Neuronal stem cell (in vitro differentiated cells): ENCODE results near the gene NCF4.

ENCODE experiments used
- DNase-seq: peaks from one replicate; pipeline ENCODE4 v3.0.0-alpha.2; 2013; ENCODE audit warnings: low spot score
- H2AFZ ChIP-seq: one replicate; pipeline ENCODE4 v1.6.1; 2013; ENCODE audit warnings: mild to moderate bottlenecking, low read length, inconsistent platforms
- H2AK5ac ChIP-seq: 2 replicates; pipeline ENCODE4 v1.6.1; 2013; ENCODE audit warnings: low read depth, mild to moderate bottlenecking, inconsistent platforms, low read length, moderate library complexity, mixed read lengths
- H2BK120ac ChIP-seq: 2 replicates; pipeline ENCODE4 v1.6.1; 2013; ENCODE audit warnings: low read depth, mild to moderate bottlenecking, inconsistent platforms, low read length, moderate library complexity, mixed read lengths
- H2BK12ac ChIP-seq: one replicate; pipeline ENCODE4 v1.6.1; 2013; ENCODE audit warnings: low read length, inconsistent platforms
- H2BK15ac ChIP-seq: 2 replicates; pipeline ENCODE4 v1.6.1; 2013; ENCODE audit warnings: mild to moderate bottlenecking, low read length, inconsistent platforms, mixed read lengths
- H2BK5ac ChIP-seq: one replicate; pipeline ENCODE4 v1.6.1; 2013; ENCODE audit warnings: inconsistent platforms, mild to moderate bottlenecking, low read length, moderate library complexity
- H3K14ac ChIP-seq: one replicate; pipeline ENCODE4 v1.6.1; 2013; ENCODE audit warnings: low read length, inconsistent platforms
- H3K18ac ChIP-seq: 2 replicates; pipeline ENCODE4 v1.6.1; 2013; ENCODE audit warnings: low read length, inconsistent platforms
- H3K23ac ChIP-seq: 2 replicates; pipeline ENCODE4 v1.6.1; 2013; ENCODE audit warnings: low read depth, mild to moderate bottlenecking, mixed read lengths, low read length, inconsistent platforms; ENCODE audit not compliant: poor library complexity
- H3K27ac ChIP-seq: replicated peaks from 3 replicates; pipeline ENCODE4 v1.5.1; 2013; ENCODE audit warnings: low read length, inconsistent platforms
- H3K27me3 ChIP-seq, 3 experiments: 2 replicates each; pipeline ENCODE4 v1.6.1; 2013; ENCODE audit warnings: low read length in 3 of 3, mild to moderate bottlenecking in 2 of 3, inconsistent platforms in 1 of 3, low read depth in 1 of 3, mixed read lengths in 1 of 3, moderate library complexity in 1 of 3; ENCODE audit not compliant: control insufficient read depth in 3 of 3, insufficient read depth in 3 of 3
- H3K36me3 ChIP-seq, 2 donors: replicated peaks in 1 of 2; 2 replicates each; pipeline ENCODE4 v1.6.1; 2013; ENCODE audit warnings: low read length in 2 of 2; ENCODE audit not compliant: control insufficient read depth in 2 of 2, insufficient read depth in 2 of 2
- H3K4ac ChIP-seq: 2 replicates; pipeline ENCODE4 v1.6.1; 2013; ENCODE audit warnings: inconsistent platforms, mild to moderate bottlenecking, low read length, moderate library complexity
- H3K4me1 ChIP-seq, 2 donors: 1 replicate in 1 of 2; 2 replicates in 1 of 2; pipeline ENCODE4 v1.6.1; 2013; ENCODE audit warnings: low read length in 2 of 2, low read depth in 1 of 2; ENCODE audit not compliant: control insufficient read depth in 2 of 2, insufficient read depth in 1 of 2
- H3K4me2 ChIP-seq: one replicate; pipeline ENCODE4 v1.6.1; 2013; ENCODE audit warnings: mild to moderate bottlenecking, low read length, inconsistent platforms; ENCODE audit not compliant: insufficient read depth, poor library complexity, severe bottlenecking
- H3K4me3 ChIP-seq, 2 donors: 2 replicates each; pipeline ENCODE4 v1.5.1; 2013; ENCODE audit warnings: low read length in 2 of 2, mild to moderate bottlenecking in 2 of 2, inconsistent platforms in 1 of 2, moderate library complexity in 1 of 2
- H3K79me1 ChIP-seq: one replicate; pipeline ENCODE4 v1.6.1; 2013; ENCODE audit warnings: low read depth, mild to moderate bottlenecking, inconsistent platforms, low read length, moderate library complexity
- H3K9ac ChIP-seq: one replicate; pipeline ENCODE4 v1.6.1; 2013; ENCODE audit warnings: mild to moderate bottlenecking, low read depth, low read length, inconsistent platforms; ENCODE audit not compliant: poor library complexity
- H3K9me3 ChIP-seq, 2 donors: replicated peaks in 1 of 2; 2 replicates each; pipeline versions ENCODE3 to v1.6.1; 2013; ENCODE audit warnings: low read length in 2 of 2, mild to moderate bottlenecking in 2 of 2, inconsistent platforms in 1 of 2, low read depth in 1 of 2, mixed read lengths in 1 of 2, moderate library complexity in 1 of 2; ENCODE audit not compliant: control insufficient read depth in 2 of 2, insufficient read depth in 1 of 2
- H4K8ac ChIP-seq: one replicate; pipeline ENCODE4 v1.6.1; 2013; ENCODE audit warnings: low read depth, mild to moderate bottlenecking, inconsistent platforms, low read length, moderate library complexity
- H4K91ac ChIP-seq: one replicate; pipeline ENCODE4 v1.6.1; 2013; ENCODE audit warnings: low read length, low read depth, mild to moderate bottlenecking, inconsistent platforms; ENCODE audit not compliant: poor library complexity
- WGBS, 2 donors: extraction: QIAGEN DNeasy Blood & Tissue Kit; methylation state at CpG; one replicate each; pipeline ENCODE4 v1.1.7; 2013; ENCODE audit warnings: missing lambda C conversion rate in 2 of 2, mixed read lengths in 1 of 2; ENCODE audit not compliant: insufficient read length in 2 of 2, insufficient replicate concordance in 1 of 2; ENCODE audit errors: extremely low coverage in 2 of 2; 5-methylcytosine and 5-hydroxymethylcytosine counted together

NCF4 gene

DNA sequence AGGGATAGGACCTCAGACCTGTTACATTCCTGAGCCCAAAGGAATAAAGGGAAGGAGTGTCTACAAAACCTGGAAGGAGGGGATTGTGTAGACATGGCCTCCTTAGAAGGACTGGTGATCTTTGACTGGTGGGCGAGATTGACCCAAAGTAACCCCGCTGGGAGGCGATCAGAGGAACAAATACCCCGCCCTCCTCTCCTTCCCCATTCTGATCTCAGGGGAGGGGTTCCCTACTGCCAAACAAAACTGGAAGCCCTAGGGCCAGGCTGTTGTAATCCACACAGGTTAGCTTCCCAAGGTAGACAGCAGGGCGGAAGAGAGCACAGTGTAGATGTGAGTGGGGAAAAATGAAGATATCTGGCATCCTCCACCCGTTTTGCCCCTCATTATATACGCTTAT lies 24.7 kb downstream of the NCF4 start:
- Histone ChIP-seq H3K4me1 (no peaks in the 10 kb centered on the region), H3K27ac (no peak overlapping the region), H2BK5ac (no peak overlapping the region), H2BK15ac (no peak overlapping the region), H3K23ac (no peak overlapping the region), H3K9me3 (peaks cover 0 to 2% of the 10 kb centered on the region in 2 donors), H3K14ac (no peak overlapping the region), H3K4me3 (no peak overlapping the region), H2BK120ac (no peak overlapping the region), H3K4me2 (no peak overlapping the region), H3K79me1 (no peaks in the 10 kb centered on the region), H3K36me3 (no peaks in the 10 kb centered on the region), H3K18ac (no peak overlapping the region), H4K91ac (no peak overlapping the region), H2AFZ (no peak overlapping the region), H2AK5ac (no peak overlapping the region), H4K8ac (no peak overlapping the region), H3K4ac (no peak overlapping the region), H2BK12ac (no peak overlapping the region), H3K27me3 (peaks cover 0 to 10% (median 0%) of the 10 kb centered on the region in 3 experiments), H3K9ac (no peak overlapping the region)
- DNase-seq = no peak
- no CpG with 5 or more reads among the region's 7 CpGs for WGBS, 2 donors

DNA sequence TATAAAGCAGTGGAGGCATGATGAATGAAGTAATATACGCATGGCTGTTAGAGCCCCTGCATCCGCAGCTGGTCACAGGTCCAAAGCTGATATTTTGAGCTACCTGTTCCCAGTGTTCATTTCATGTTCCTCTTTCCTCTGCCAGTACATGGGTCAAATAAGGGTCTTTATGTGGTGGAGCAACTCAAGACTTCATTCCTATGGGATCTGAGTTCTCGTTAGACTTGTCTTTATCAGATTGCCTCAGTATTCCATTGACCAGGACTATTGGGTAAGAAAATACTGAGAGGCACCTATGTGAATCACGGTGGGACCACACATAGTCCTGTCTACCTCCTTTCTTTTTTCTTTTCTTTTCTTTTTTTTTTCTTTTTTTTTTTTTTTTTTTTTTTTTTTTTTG lies 25.2 kb downstream of the NCF4 start:
- H2BK12ac ChIP-seq = no peak overlapping the region
- H2BK15ac ChIP-seq = no peak overlapping the region
- H2BK120ac ChIP-seq = no peak overlapping the region
- no peaks in the 10 kb centered on the region for H3K79me1 ChIP-seq
- H2AK5ac ChIP-seq = no peak overlapping the region
- H3K27ac ChIP-seq = no peak overlapping the region
- H4K8ac ChIP-seq = no peak overlapping the region
- no peaks in the 10 kb centered on the region for H3K36me3 ChIP-seq
- no CpG with 5 or more reads among the region's 4 CpGs for WGBS, 2 donors
- H3K4ac ChIP-seq = no peak overlapping the region
- H3K23ac ChIP-seq = no peak overlapping the region
- H3K4me2 ChIP-seq = no peak overlapping the region
- H3K27me3 ChIP-seq = peaks cover 0 to 10% (median 0%) of the 10 kb centered on the region in 3 experiments
- no peaks in the 10 kb centered on the region for H3K4me1 ChIP-seq
- H3K4me3 ChIP-seq = no peak overlapping the region
- H2BK5ac ChIP-seq = no peak overlapping the region
- H3K9ac ChIP-seq = no peak overlapping the region
- DNase-seq = no peak
- no peak overlapping the region for H3K14ac ChIP-seq
- no peak overlapping the region for H4K91ac ChIP-seq
- H3K18ac ChIP-seq = no peak overlapping the region
- H2AFZ ChIP-seq = no peak overlapping the region
- H3K9me3 ChIP-seq = peaks cover 0 to 2% of the 10 kb centered on the region in 2 donors

- no CpG with 5 or more reads among the region's 4 CpGs for WGBS, 2 donors
- Histone ChIP-seq H2BK5ac (no peak overlapping the region), H3K27me3 (peaks cover 0 to 13% (median 0%) of the 10 kb centered on the region in 3 experiments), H2AK5ac (no peak overlapping the region), H2AFZ (no peak overlapping the region), H2BK12ac (no peak overlapping the region), H4K8ac (no peak overlapping the region), H3K36me3 (no peaks in the 10 kb centered on the region), H3K14ac (no peak overlapping the region), H3K79me1 (no peaks in the 10 kb centered on the region), H2BK120ac (no peak overlapping the region), H3K4ac (no peak overlapping the region), H2BK15ac (no peak overlapping the region), H3K4me2 (no peak overlapping the region), H3K4me3 (no peak overlapping the region), H4K91ac (no peak overlapping the region), H3K27ac (no peak overlapping the region), H3K18ac (no peak overlapping the region), H3K9me3 (peaks cover 0 to 2% of the 10 kb centered on the region in 2 donors), H3K9ac (no peak overlapping the region), H3K23ac (no peak overlapping the region), H3K4me1 (no peaks in the 10 kb centered on the region)
- no peak for DNase-seq
Measured at GRCh38 chr22:36887162-36887561, 26.4 kb downstream of the NCF4 start.

GRCh38 chr22:36891646-36892045 lies 30.8 kb downstream of the NCF4 start:
- Histone ChIP-seq H3K36me3 (no peaks in the 10 kb centered on the region), H2AFZ (no peak overlapping the region), H3K27me3 (peaks cover 0 to 21% (median 0%) of the 10 kb centered on the region in 3 experiments), H3K9me3 (no peaks in the 10 kb centered on the region), H3K4me1 (no peaks in the 10 kb centered on the region), H3K9ac (no peak overlapping the region), H2BK120ac (no peak overlapping the region), H3K4me3 (no peak overlapping the region), H2BK5ac (no peak overlapping the region), H3K18ac (no peak overlapping the region), H3K14ac (no peak overlapping the region), H4K91ac (no peak overlapping the region), H2BK15ac (no peak overlapping the region), H3K4me2 (no peak overlapping the region), H3K4ac (no peak overlapping the region), H2BK12ac (no peak overlapping the region), H3K27ac (no peak overlapping the region), H2AK5ac (no peak overlapping the region), H3K23ac (no peak overlapping the region), H4K8ac (no peak overlapping the region), H3K79me1 (no peaks in the 10 kb centered on the region)
- no CpG with 5 or more reads among the region's 1 CpG for WGBS, 2 donors
- no peak for DNase-seq
